NCI-H524 (cell line): ENCODE results near the gene KIF6.
"Not testable (repeated sequence)": the region's sequence is repeated elsewhere in the genome, so short reads cannot be mapped to it uniquely, and the experiment has no call there.

ENCODE experiments used
- DNase-seq, 2 experiments: peaks; one replicate each; lab custom pipeline; 2025; lab: John Stamatoyannopoulos, UW

KIF6 gene

GRCh38 chr6:39714802-39715201 is 10.4 kb downstream of the KIF6 start:
- DNase-seq = no peak

- no peak for DNase-seq
Measured at GRCh38 chr6:39707962-39708683, 17.1 kb downstream of the KIF6 start.

- DNase-seq = no peak
Measured at GRCh38 chr6:39706819-39707335, 18.3 kb downstream of the KIF6 start.

GRCh38 chr6:39702265-39702664 is 22.9 kb downstream of the KIF6 start:
- DNase-seq = no peak

- no peak for DNase-seq
Measured at GRCh38 chr6:39700362-39700761, 24.8 kb downstream of the KIF6 start.

- DNase-seq = no peak
Measured at GRCh38 chr6:39698789-39699188, 26.4 kb downstream of the KIF6 start.

GRCh38 chr6:39696986-39697788 is 28.0 kb downstream of the KIF6 start:
- DNase-seq = no peak

GRCh38 chr6:39695447-39695846 is 29.8 kb downstream of the KIF6 start:
- no peak for DNase-seq

- DNase-seq = no peak
Measured at GRCh38 chr6:39693206-39693605, 32.0 kb downstream of the KIF6 start.

GRCh38 chr6:39688494-39688893 is 36.7 kb downstream of the KIF6 start:
- no peak for DNase-seq

- DNase-seq = no peak
Measured at GRCh38 chr6:39686976-39687375, 38.2 kb downstream of the KIF6 start.

GRCh38 chr6:39685938-39686337 is 39.3 kb downstream of the KIF6 start:
- DNase-seq = no peak

GRCh38 chr6:39685489-39685826 is 39.8 kb downstream of the KIF6 start:
- no peak for DNase-seq

GRCh38 chr6:39684790-39685488 is 40.3 kb downstream of the KIF6 start:
- no peak for DNase-seq

- DNase-seq = no peak
Measured at GRCh38 chr6:39681674-39682121, 43.5 kb downstream of the KIF6 start.

- no peak for DNase-seq
Measured at GRCh38 chr6:39678914-39679313, 46.3 kb downstream of the KIF6 start.

GRCh38 chr6:39677318-39677717 is 47.9 kb downstream of the KIF6 start:
- not testable (repeated sequence) for DNase-seq

- DNase-seq = no peak
Measured at GRCh38 chr6:39670519-39670918, 54.7 kb downstream of the KIF6 start.

GRCh38 chr6:39669973-39670342 is 55.2 kb downstream of the KIF6 start:
- no peak for DNase-seq

- no peak for DNase-seq
Measured at GRCh38 chr6:39669207-39669972, 55.8 kb downstream of the KIF6 start.

- no peak for DNase-seq
Measured at GRCh38 chr6:39666706-39667489, 58.3 kb downstream of the KIF6 start.
